Right lobe of liver (tissue), 4 donors: Measurements from ENCODE around the gene ITM2B.

Source experiments
- POLR2A ChIP-seq: fragments of 450-650 bp; IDR thresholded peaks from one replicate; pipeline ENCODE4 v1.6.1; 2017; ENCODE audit warnings: antibody characterized with exemption, mild to moderate bottlenecking
- TF ChIP-seq, protein P1 (sequence below), 4 donors: fragments of 200-600 bp in 3 of 4; fragments of 450-650 bp in 1 of 4; IDR thresholded peaks; one replicate each; pipeline versions ENCODE4 v1.5.1 to v1.8.0; 2016 to 2022; ENCODE audit warnings: antibody characterized with exemption in 4 of 4, mild to moderate bottlenecking in 2 of 4
- donor health status: DM: no; HTN: no; CAD: no.
- donor health status: DM: no; HTN: no; CAD: no.
- donor health status: DM: no; HTN: yes; CAD: no.

GRCh38 chr13:48299591-48299990, 66.6 kb downstream of the ITM2B start:
- TF ChIP-seq, protein P1, sequence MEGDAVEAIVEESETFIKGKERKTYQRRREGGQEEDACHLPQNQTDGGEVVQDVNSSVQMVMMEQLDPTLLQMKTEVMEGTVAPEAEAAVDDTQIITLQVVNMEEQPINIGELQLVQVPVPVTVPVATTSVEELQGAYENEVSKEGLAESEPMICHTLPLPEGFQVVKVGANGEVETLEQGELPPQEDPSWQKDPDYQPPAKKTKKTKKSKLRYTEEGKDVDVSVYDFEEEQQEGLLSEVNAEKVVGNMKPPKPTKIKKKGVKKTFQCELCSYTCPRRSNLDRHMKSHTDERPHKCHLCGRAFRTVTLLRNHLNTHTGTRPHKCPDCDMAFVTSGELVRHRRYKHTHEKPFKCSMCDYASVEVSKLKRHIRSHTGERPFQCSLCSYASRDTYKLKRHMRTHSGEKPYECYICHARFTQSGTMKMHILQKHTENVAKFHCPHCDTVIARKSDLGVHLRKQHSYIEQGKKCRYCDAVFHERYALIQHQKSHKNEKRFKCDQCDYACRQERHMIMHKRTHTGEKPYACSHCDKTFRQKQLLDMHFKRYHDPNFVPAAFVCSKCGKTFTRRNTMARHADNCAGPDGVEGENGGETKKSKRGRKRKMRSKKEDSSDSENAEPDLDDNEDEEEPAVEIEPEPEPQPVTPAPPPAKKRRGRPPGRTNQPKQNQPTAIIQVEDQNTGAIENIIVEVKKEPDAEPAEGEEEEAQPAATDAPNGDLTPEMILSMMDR (IDR thresholded peaks at IDR 0.05) = no peak
- TF ChIP-seq POLR2A = no peak
